Prostate gland (tissue), 2 donors: Measurements from ENCODE around the gene SLC51A. TPM values are rescaled to one million over a fixed set of nuclear protein-coding genes. Genes with fewer than 3 reads are reported as not detected.

Experiments
- DNase-seq: peaks from one replicate; pipeline ENCODE4 v3.0.0-alpha.2; 2019; ENCODE audit warnings: low spot score
- H3K27ac ChIP-seq, 2 donors: fragments of 200-600 bp; sonication (generic); 2 replicates each; pipeline ENCODE4 v1.5.1; 2017 to 2019
- H3K27me3 ChIP-seq: fragments of 200-600 bp; sonication (generic); replicated peaks from 2 replicates; pipeline ENCODE4 v1.5.1; 2019; ENCODE audit not compliant: insufficient read depth
- H3K36me3 ChIP-seq, 2 donors: fragments of 200-600 bp; sonication (generic); 1 replicate in 1 of 2; 2 replicates in 1 of 2; pipeline versions ENCODE4 v1.5.1 to v1.8.1; 2017 to 2019
- H3K4me1 ChIP-seq: fragments of 200-600 bp; sonication (generic); replicated peaks from 2 replicates; pipeline ENCODE4 v1.5.1; 2019
- H3K4me3 ChIP-seq, 2 donors: fragments of 200-600 bp; sonication (generic); 2 replicates each; pipeline ENCODE4 v1.5.1; 2017 to 2019
- H3K9me3 ChIP-seq: fragments of 200-600 bp; sonication (generic); 2 replicates; pipeline ENCODE4 v1.5.1; 2017
- POLR2A ChIP-seq: fragments of 450-650 bp; IDR thresholded peaks from one replicate; pipeline ENCODE4 v1.6.1; 2016; ENCODE audit warnings: antibody characterized with exemption, mild to moderate bottlenecking
- POLR2AphosphoS5 ChIP-seq: sonication (generic); formaldehyde crosslinking; IDR thresholded peaks from one replicate; pipeline ENCODE4 v1.6.1; 2017; ENCODE audit warnings: antibody characterized with exemption
- WGBS: methylation state at CpG from one replicate; pipeline ENCODE4 v1.1.5; 2018; 5-methylcytosine and 5-hydroxymethylcytosine counted together
- intact Hi-C: fragments of 100-400 bp; cut with DNase I; formaldehyde crosslinking; loops from one replicate; pipeline ENCODE4 v1.14.2; 2022
- total RNA-seq, 2 donors: library from RNA; depleted of rRNA; stranded (reverse); fragments of >200 nt; gene quantifications; one replicate each; pipeline ENCODE4 v1.1.0, GENCODE V29; 2016
- TF ChIP-seq, protein P1 (sequence below), 4 experiments: fragments of 200-600 bp in 2 of 4; fragments of 450-650 bp in 2 of 4; sonication (generic) in 2 of 4; IDR thresholded peaks; 1 replicate in 3 of 4; 2 replicates in 1 of 4; pipeline ENCODE4 v1.5.1; 2016 to 2019; ENCODE audit warnings: antibody characterized with exemption in 4 of 4, mild to moderate bottlenecking in 2 of 4, moderate library complexity in 2 of 4

SLC51A gene
- total RNA-seq, 2 donors from 2014 or later = 0.55 to 32.1 TPM

DNA sequence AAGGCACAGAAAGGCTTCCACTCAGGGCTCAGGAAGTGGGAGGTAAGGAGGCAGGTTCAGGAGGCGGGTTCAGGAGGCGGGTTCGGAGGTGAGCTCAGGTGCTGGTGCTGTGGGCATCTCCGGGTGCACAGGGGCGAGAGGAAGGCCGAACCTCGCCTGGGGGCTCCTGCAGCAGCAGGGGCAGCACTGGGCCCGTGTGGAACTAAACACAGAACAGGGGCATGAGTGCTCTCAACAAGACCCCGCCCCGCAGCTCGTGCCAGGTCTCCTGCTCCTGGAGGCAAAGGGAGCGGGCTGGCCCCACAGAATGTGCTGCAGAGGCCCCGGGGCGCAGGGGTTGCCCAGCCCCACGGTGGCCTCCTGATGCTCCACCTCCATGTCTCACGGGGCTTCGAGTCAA is 18.8 kb upstream of the SLC51A start:
- no peak for DNase-seq
- WGBS = 85% methylated on average over 17 of the region's 17 CpGs
- H3K27ac ChIP-seq = no peak overlapping the region
- intact Hi-C loops = no loop called here
- H3K4me1 ChIP-seq = no peaks in the 10 kb centered on the region
- no peak overlapping the region for H3K4me3 ChIP-seq
- H3K9me3 ChIP-seq = no peaks in the 10 kb centered on the region
- no peaks in the 10 kb centered on the region for H3K27me3 ChIP-seq
- TF ChIP-seq POLR2A = no peak
- no peak for TF ChIP-seq POLR2AphosphoS5
- TF ChIP-seq, protein P1, sequence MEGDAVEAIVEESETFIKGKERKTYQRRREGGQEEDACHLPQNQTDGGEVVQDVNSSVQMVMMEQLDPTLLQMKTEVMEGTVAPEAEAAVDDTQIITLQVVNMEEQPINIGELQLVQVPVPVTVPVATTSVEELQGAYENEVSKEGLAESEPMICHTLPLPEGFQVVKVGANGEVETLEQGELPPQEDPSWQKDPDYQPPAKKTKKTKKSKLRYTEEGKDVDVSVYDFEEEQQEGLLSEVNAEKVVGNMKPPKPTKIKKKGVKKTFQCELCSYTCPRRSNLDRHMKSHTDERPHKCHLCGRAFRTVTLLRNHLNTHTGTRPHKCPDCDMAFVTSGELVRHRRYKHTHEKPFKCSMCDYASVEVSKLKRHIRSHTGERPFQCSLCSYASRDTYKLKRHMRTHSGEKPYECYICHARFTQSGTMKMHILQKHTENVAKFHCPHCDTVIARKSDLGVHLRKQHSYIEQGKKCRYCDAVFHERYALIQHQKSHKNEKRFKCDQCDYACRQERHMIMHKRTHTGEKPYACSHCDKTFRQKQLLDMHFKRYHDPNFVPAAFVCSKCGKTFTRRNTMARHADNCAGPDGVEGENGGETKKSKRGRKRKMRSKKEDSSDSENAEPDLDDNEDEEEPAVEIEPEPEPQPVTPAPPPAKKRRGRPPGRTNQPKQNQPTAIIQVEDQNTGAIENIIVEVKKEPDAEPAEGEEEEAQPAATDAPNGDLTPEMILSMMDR (IDR thresholded peaks at IDR 0.05) = no peak
- no peaks in the 10 kb centered on the region for H3K36me3 ChIP-seq

DNA sequence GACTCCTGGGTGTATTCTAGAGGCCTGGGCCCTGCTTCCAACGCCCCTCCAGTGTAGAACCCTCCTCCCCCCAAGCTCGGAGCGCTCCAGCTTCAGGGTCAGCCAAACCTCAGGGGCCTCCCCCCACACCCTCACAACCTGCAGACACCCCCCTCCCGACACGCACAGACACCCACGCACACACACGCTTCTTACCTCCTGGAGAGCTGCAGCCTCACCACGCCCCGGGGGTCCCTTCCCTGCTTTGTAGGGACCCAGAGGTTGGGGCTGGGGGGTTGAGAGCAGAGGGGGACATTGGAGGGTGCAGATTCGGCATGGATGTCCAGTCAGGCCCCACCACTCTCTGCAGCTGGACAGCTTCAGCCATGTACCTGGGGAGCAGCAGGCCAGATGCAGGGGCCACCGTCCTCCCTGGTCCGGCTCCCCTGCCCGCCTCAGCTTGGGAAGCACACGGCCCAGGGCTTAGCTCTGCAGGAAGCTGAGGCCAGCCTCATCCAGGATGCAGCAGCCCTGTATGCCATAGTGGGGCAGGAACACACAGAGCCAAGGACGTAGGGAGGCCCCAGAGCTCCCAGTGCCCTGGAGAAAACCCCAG is 18.2 kb upstream of the SLC51A start:
- 89% methylated on average over 15 of the region's 15 CpGs for WGBS
- intact Hi-C loops = no loop called here
- no peak for DNase-seq

DNA sequence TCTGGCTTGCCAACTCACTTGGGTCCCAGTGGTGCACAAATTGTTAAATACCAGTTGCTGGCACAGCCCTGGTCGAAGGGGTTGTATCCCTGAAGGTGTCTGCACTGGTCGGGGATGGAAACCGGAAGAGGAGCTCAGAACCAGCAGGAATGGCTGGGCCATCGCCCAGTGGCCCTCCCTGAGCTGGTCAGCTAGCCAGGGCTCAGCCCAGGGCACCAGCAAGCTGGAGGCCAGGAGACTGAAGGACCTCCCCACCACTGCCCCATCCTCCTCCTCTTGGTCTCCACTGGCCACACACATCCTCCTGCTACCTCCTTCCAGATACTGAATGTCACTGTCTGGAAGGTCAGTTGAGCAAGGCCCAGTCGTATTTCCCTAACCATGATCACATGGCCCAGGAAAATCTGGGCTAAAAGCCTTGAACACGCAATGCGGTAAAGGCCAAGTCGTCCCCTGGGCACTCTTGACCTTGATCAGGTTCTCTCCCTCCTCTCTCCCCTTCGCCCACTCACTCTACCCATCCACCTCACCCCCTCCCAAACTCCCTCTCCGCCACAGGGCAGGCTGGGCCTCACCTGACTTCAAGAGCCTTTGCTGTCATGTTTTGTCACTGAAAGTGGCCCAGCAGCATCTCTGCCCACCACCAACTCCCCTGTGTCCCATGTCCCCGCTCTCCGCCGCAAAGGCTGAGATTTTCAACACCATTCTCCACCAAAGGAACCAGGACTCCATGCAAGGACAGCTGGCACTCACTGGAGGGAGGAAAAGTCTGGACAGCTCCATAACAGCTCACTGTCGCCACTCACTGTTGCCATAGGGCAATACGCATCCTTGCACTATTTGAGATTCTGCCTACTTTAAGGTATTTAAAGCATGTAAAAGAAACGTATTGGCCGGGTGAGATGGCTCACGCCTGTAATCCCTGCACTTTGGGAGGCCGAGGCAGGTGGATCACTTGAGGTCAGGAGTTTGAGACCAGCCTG is 17.3 kb upstream of the SLC51A start:
- DNase-seq = no peak
- intact Hi-C loops = no loop called here
- Histone ChIP-seq H3K4me3 (no peak overlapping the region), H3K36me3 (no peaks in the 10 kb centered on the region), H3K27ac (no peak overlapping the region), H3K27me3 (no peaks in the 10 kb centered on the region), H3K9me3 (no peaks in the 10 kb centered on the region), H3K4me1 (no peaks in the 10 kb centered on the region)
- WGBS = 79% methylated on average over 18 of the region's 19 CpGs
- TF ChIP-seq, protein P1 (IDR thresholded peaks at IDR 0.05) = no peak
- TF ChIP-seq POLR2AphosphoS5 (no peak), POLR2A (no peak)

More for the DNA sequence above, 18.2 kb upstream of the SLC51A start:
- TF ChIP-seq, protein P1 (IDR thresholded peaks at IDR 0.05) = no peak
- no peak for TF ChIP-seq POLR2A
- no peak for TF ChIP-seq POLR2AphosphoS5
- H3K36me3 ChIP-seq = no peaks in the 10 kb centered on the region
- no peak overlapping the region for H3K27ac ChIP-seq
- H3K4me1 ChIP-seq = no peaks in the 10 kb centered on the region
- H3K27me3 ChIP-seq = no peaks in the 10 kb centered on the region
- no peaks in the 10 kb centered on the region for H3K9me3 ChIP-seq
- no peak overlapping the region for H3K4me3 ChIP-seq

DNA sequence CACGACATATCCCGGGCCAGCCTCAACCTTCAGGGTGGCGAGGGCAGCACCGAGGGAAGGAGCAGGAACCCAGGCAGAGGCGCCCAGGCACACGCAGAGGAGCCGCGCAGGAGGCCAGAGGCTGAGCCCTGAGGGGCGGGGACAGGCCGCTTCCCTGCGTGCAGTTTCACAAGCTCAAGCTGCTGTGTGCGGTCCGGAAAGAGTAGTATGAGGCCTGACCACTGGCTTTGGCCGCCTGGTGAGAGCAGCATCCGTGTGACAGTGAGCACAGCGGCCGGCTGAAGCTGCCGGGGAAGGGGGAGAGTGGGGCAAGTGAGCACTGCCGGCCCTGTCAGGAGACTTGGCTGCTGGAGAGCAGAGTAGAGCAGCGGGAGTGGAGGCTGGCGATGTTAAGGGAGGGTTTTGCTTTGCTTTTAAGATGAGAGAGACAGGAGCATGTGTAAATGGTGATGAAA is 13.8 kb upstream of the SLC51A start:
- DNase-seq = no peak
- H3K36me3 ChIP-seq = no peaks in the 10 kb centered on the region
- H3K4me3 ChIP-seq = no peak overlapping the region
- intact Hi-C loops = no loop called here
- no peak overlapping the region for H3K27ac ChIP-seq
- no peaks in the 10 kb centered on the region for H3K27me3 ChIP-seq
- no peaks in the 10 kb centered on the region for H3K9me3 ChIP-seq
- 51% methylated on average over 21 of the region's 21 CpGs for WGBS
- no peaks in the 10 kb centered on the region for H3K4me1 ChIP-seq
- TF ChIP-seq, protein P1 (IDR thresholded peaks at IDR 0.05) = no peak
- TF ChIP-seq POLR2A (no peak), POLR2AphosphoS5 (no peak)
